Vagina (tissue), 2 donors: ENCODE measurements around the gene C9orf153. TPM values are rescaled to one million over a fixed set of nuclear protein-coding genes. Genes with fewer than 3 reads are reported as not detected.

Experiments
- DNase-seq, 2 donors: peaks; one replicate each; pipeline ENCODE4 v3.0.0-alpha.2; 2017; ENCODE audit errors: extremely low spot score in 2 of 2
- H3K27ac ChIP-seq: fragments of 200-600 bp; sonication (generic); one replicate; pipeline ENCODE4 v1.5.1; 2019
- H3K27me3 ChIP-seq: fragments of 200-600 bp; sonication (generic); one replicate; pipeline ENCODE4 v1.5.1; 2019
- H3K36me3 ChIP-seq, 2 donors: fragments of 200-600 bp; sonication (generic); one replicate each; pipeline ENCODE4 v1.5.1; 2017 to 2019
- H3K4me1 ChIP-seq: fragments of 200-600 bp; sonication (generic); one replicate; pipeline ENCODE4 v1.5.1; 2019
- H3K4me3 ChIP-seq, 2 donors: fragments of 200-600 bp; sonication (generic); 1 replicate in 1 of 2; 2 replicates in 1 of 2; pipeline ENCODE4 v1.5.1; 2016 to 2019
- H3K9me3 ChIP-seq: fragments of 200-600 bp; sonication (generic); one replicate; pipeline ENCODE4 v1.5.1; 2019
- CTCF ChIP-seq, 3 experiments: fragments of 450-650 bp in 2 of 3; fragments of 200-600 bp in 1 of 3; sonication (generic) in 1 of 3; IDR thresholded peaks; one replicate each; pipeline ENCODE4 v1.5.1; 2017 to 2019; ENCODE audit warnings: antibody characterized with exemption in 3 of 3, mild to moderate bottlenecking in 2 of 3, moderate library complexity in 2 of 3
- POLR2A ChIP-seq, 2 donors: fragments of 450-650 bp; IDR thresholded peaks; one replicate each; pipeline ENCODE4 v1.6.1; 2017; ENCODE audit warnings: antibody characterized with exemption in 2 of 2, mild to moderate bottlenecking in 2 of 2, moderate library complexity in 2 of 2
- POLR2AphosphoS5 ChIP-seq, 2 donors: sonication (generic); formaldehyde crosslinking; IDR thresholded peaks; one replicate each; pipeline ENCODE4 v1.9.0; 2017; ENCODE audit warnings: antibody characterized with exemption in 2 of 2, mild to moderate bottlenecking in 2 of 2, low read depth in 1 of 2; ENCODE audit not compliant: insufficient read depth in 1 of 2
- intact Hi-C: fragments of 100-400 bp; cut with DNase I; formaldehyde crosslinking; loops from one replicate; pipeline ENCODE4 v1.15.1; 2023
- total RNA-seq: library from RNA; depleted of rRNA; stranded (reverse); fragments of >200 nt; gene quantifications from one replicate; pipeline ENCODE4 v1.2.3, GENCODE V29; 2016

Gene C9orf153
- total RNA-seq, 1 donor from 2014 or later = not detected

GRCh38 chr9:86256653-86257052 lies 2.8 kb downstream of the C9orf153 start:
- TF ChIP-seq POLR2A (IDR thresholded peaks at IDR 0.05) (no peak), POLR2AphosphoS5 (IDR thresholded peaks at IDR 0.05; ENCODE audit: insufficient read depth in 1 of 2, low read depth in 1 of 2) (no peak), CTCF (IDR thresholded peaks at IDR 0.05) (no peak)
- H3K4me3 ChIP-seq = no peak overlapping the region
- no peak for DNase-seq

GRCh38 chr9:86253577-86253976 lies 5.9 kb downstream of the C9orf153 start:
- intact Hi-C loops = no loop called here
- H3K27me3 ChIP-seq = no peaks in the 10 kb centered on the region
- no peak for DNase-seq
- no peak overlapping the region for H3K27ac ChIP-seq
- H3K36me3 ChIP-seq = no peaks in the 10 kb centered on the region
- no peaks in the 10 kb centered on the region for H3K9me3 ChIP-seq
- H3K4me3 ChIP-seq = no peak overlapping the region
- H3K4me1 ChIP-seq = no peaks in the 10 kb centered on the region
- TF ChIP-seq CTCF (IDR thresholded peaks at IDR 0.05) (no peak), POLR2A (IDR thresholded peaks at IDR 0.05) (no peak), POLR2AphosphoS5 (IDR thresholded peaks at IDR 0.05; ENCODE audit: insufficient read depth in 1 of 2, low read depth in 1 of 2) (no peak)

More at GRCh38 chr9:86256653-86257052, 2.8 kb downstream of the C9orf153 start:
- Histone ChIP-seq H3K4me1 (no peaks in the 10 kb centered on the region), H3K27ac (no peak overlapping the region), H3K27me3 (no peaks in the 10 kb centered on the region), H3K9me3 (no peaks in the 10 kb centered on the region), H3K36me3 (no peaks in the 10 kb centered on the region)
- intact Hi-C loops = no loop called here

- Histone ChIP-seq H3K4me3 (no peak overlapping the region), H3K9me3 (no peaks in the 10 kb centered on the region), H3K36me3 (no peaks in the 10 kb centered on the region), H3K27me3 (no peaks in the 10 kb centered on the region), H3K4me1 (no peaks in the 10 kb centered on the region), H3K27ac (no peak overlapping the region)
- intact Hi-C loops = no loop called here
- no peak for DNase-seq
- no peak for TF ChIP-seq POLR2A (IDR thresholded peaks at IDR 0.05)
- TF ChIP-seq CTCF (IDR thresholded peaks at IDR 0.05) = no peak
- no peak for TF ChIP-seq POLR2AphosphoS5 (IDR thresholded peaks at IDR 0.05; ENCODE audit: insufficient read depth in 1 of 2, low read depth in 1 of 2)
These were observed 6.6 kb downstream of the C9orf153 start for GRCh38 chr9:86252870-86253269.

GRCh38 chr9:86250123-86250522 lies 9.3 kb downstream of the C9orf153 start:
- peak in 1 of 2 donors; percentile 6 for DNase-seq
- no peaks in the 10 kb centered on the region for H3K9me3 ChIP-seq
- intact Hi-C loops = no loop called here
- H3K27ac ChIP-seq = no peak overlapping the region
- H3K27me3 ChIP-seq = no peaks in the 10 kb centered on the region
- no peaks in the 10 kb centered on the region for H3K4me1 ChIP-seq
- H3K4me3 ChIP-seq = no peak overlapping the region
- no peaks in the 10 kb centered on the region for H3K36me3 ChIP-seq
- no peak for TF ChIP-seq POLR2A (IDR thresholded peaks at IDR 0.05)
- no peak for TF ChIP-seq CTCF (IDR thresholded peaks at IDR 0.05)
- no peak for TF ChIP-seq POLR2AphosphoS5 (IDR thresholded peaks at IDR 0.05; ENCODE audit: insufficient read depth in 1 of 2, low read depth in 1 of 2)

- H3K4me3 ChIP-seq = no peak overlapping the region
- no peaks in the 10 kb centered on the region for H3K27me3 ChIP-seq
- H3K36me3 ChIP-seq = no peaks in the 10 kb centered on the region
- H3K27ac ChIP-seq = no peak overlapping the region
- intact Hi-C loops = no loop called here
- TF ChIP-seq POLR2A (IDR thresholded peaks at IDR 0.05) (no peak), POLR2AphosphoS5 (IDR thresholded peaks at IDR 0.05; ENCODE audit: insufficient read depth in 1 of 2, low read depth in 1 of 2) (no peak), CTCF (IDR thresholded peaks at IDR 0.05) (no peak)
- H3K9me3 ChIP-seq = no peaks in the 10 kb centered on the region
- no peaks in the 10 kb centered on the region for H3K4me1 ChIP-seq
- no peak for DNase-seq
These were observed 10.7 kb downstream of the C9orf153 start for GRCh38 chr9:86248746-86249145.
